ENCODE results near the gene STUM. TPM values are rescaled to one million over a fixed set of nuclear protein-coding genes. Genes with fewer than 3 reads are reported as not detected.

Gene STUM
- total RNA-seq, 1 experiment from 2014 or later = 0.11 TPM

GRCh38 chr1:226632922-226633351, 84.4 kb downstream of the STUM start:
- H4K8ac ChIP-seq (replicated peaks; ENCODE audit: insufficient read length, low read depth, low read length) = no peak overlapping the region
- no peak for TF ChIP-seq CTCF (conservative IDR thresholded peaks at IDR 0.05)
- no peaks in the 10 kb centered on the region for H3K4me1 ChIP-seq (ENCODE audit: insufficient read depth, low read length)
- no peaks in the 10 kb centered on the region for H3K79me1 ChIP-seq (ENCODE audit: insufficient read depth, low read depth, low read length, poor library complexity, severe bottlenecking)
- no peak overlapping the region for H2BK12ac ChIP-seq (ENCODE audit: insufficient read length, low read depth, low read length)
- no peak overlapping the region for H2BK15ac ChIP-seq (ENCODE audit: low read depth, low read length)
- no peak overlapping the region for H3K23ac ChIP-seq (ENCODE audit: insufficient read length, low read depth, low read length)
- peaks cover 6% of the 10 kb centered on the region for H3K27me3 Mint-ChIP-seq (ENCODE audit: low read depth)
- no peak overlapping the region for H3K27ac ChIP-seq (ENCODE audit: insufficient read length, low read depth, low read length)
- H4K20me1 ChIP-seq (ENCODE audit: control insufficient read depth, insufficient read depth, insufficient read length) = no peaks in the 10 kb centered on the region
- WGBS (ENCODE audit: extremely low coverage, insufficient read length, low lambda C conversion rate) = no CpG with 5 or more reads among the region's 10 CpGs
- H3K36me3 Mint-ChIP-seq (ENCODE audit: insufficient read depth in 1 of 3, low read depth in 3 of 3) = peaks cover 0 to 4% (median 2%) of the 10 kb centered on the region in 3 experiments; a peak in 2 of 7 replicates
- H3K9me3 Mint-ChIP-seq = no peaks in the 10 kb centered on the region
- no peaks in the 10 kb centered on the region for H3K79me2 ChIP-seq (ENCODE audit: insufficient read depth, low read length)
- no peak overlapping the region for H3K9ac ChIP-seq (ENCODE audit: extremely low read depth, insufficient read length, low read length)
- H3K18ac ChIP-seq (ENCODE audit: insufficient read length, low read depth, low read length) = no peak overlapping the region
- no peak overlapping the region for H3K14ac ChIP-seq (ENCODE audit: insufficient read depth, low read length)
- H3K27ac Mint-ChIP-seq = no peak overlapping the region
- H2BK5ac ChIP-seq (ENCODE audit: insufficient read length, low read length) = no peak overlapping the region
- no peak overlapping the region for H3K4me3 Mint-ChIP-seq
- H3T11ph ChIP-seq (ENCODE audit: low read length) = no peak overlapping the region
- DNase-seq = no peak
- H2BK20ac ChIP-seq (ENCODE audit: low read depth, low read length, poor library complexity, severe bottlenecking) = no peak overlapping the region
- H3K4me1 Mint-ChIP-seq = peaks cover 15 to 21% of the 10 kb centered on the region in 2 experiments
- H3K4me2 ChIP-seq (ENCODE audit: insufficient read depth, insufficient read length, low read length) = no peak overlapping the region
- no peaks in the 10 kb centered on the region for H3K23me2 ChIP-seq (ENCODE audit: insufficient read length, low read depth, low read length, poor library complexity, severe bottlenecking)
- no peaks in the 10 kb centered on the region for H3K27me3 ChIP-seq (ENCODE audit: insufficient read depth, low read length)
- H3K4ac ChIP-seq (ENCODE audit: low read depth, low read length) = no peak overlapping the region
- no peak overlapping the region for H2AFZ ChIP-seq (ENCODE audit: low read length)
- no peak overlapping the region for H4K5ac ChIP-seq (ENCODE audit: insufficient read length, low read depth, low read length)
- no peaks in the 10 kb centered on the region for H3K9me3 ChIP-seq (ENCODE audit: control insufficient read depth, low read depth, low read length)
- no peak overlapping the region for H4K91ac ChIP-seq (ENCODE audit: insufficient read length, low read depth, low read length)
- H3K56ac ChIP-seq (ENCODE audit: insufficient read length, low read depth, low read length) = no peak overlapping the region
- no peak overlapping the region for H2AK5ac ChIP-seq (ENCODE audit: insufficient read length, low read length)
- no peak overlapping the region for H2BK120ac ChIP-seq (ENCODE audit: low read depth, low read length, poor library complexity, severe bottlenecking)

Data from H9 (cell line).